Rectal smooth muscle tissue (tissue), 1 donor: ENCODE data around the gene CAB39.

Experiments used
- H3K27ac ChIP-seq: one replicate; pipeline ENCODE4 v1.7.0; 2013; ENCODE audit warnings: low read depth, low read length, inconsistent platforms
- H3K27me3 ChIP-seq: one replicate; pipeline ENCODE4 v1.7.0; 2013; ENCODE audit warnings: low read length; ENCODE audit not compliant: control insufficient read depth, insufficient read depth
- H3K36me3 ChIP-seq: one replicate; pipeline ENCODE4 v1.7.0; 2013; ENCODE audit warnings: low read length; ENCODE audit not compliant: control insufficient read depth, insufficient read depth
- H3K4me1 ChIP-seq: one replicate; pipeline ENCODE4 v1.7.0; 2013; ENCODE audit warnings: low read length; ENCODE audit not compliant: control insufficient read depth, insufficient read depth
- H3K4me3 ChIP-seq: one replicate; pipeline ENCODE4 v1.7.0; 2013; ENCODE audit warnings: low read length
- H3K9ac ChIP-seq: one replicate; pipeline ENCODE4 v1.7.0; 2013; ENCODE audit warnings: low read length

Gene CAB39

DNA sequence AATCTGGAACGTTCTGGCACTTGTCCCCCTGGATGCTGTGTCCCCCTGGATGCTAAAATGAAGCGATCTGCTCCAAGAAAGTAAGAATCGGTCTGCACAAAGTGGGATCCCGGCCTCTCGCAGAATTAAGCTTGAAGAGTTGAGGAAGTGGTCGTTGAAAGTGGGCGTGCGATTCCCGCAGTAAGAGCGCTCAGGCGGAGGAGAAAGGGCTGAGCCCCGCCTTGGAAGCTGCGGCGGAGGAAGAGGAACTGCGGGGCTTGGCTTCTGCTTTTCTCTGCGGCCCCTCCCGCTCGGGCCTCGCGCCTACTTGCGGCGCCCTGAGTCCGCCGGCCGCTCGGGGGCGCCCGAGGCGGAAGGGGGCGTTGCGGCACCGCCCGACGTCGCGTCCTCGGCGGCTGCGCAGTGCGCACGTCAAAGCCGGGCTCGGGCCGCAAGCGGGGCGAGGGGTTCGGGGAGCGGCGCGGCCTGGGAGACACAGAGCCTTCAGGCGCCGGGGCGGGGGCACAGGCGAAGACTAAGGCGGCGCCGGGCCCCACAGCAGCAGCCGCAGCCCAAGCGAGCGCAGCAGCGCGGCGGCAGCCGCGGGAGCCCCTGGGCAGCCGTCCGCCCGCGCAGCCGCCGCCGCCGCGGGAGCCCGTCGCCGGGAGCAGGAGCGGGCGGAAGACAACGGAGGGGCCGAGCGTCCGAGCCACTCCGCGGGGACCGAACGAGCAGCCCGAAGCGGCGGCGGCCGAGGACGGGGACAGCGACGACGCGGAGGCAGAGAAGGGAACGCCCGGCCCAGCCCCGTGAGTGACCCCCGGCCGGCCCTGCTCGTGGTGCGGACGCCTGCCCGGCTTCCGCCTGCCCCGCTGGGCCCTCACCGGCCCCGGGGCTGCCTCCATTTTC is at the start of gene CAB39:
CAB39 (plus strand) TSS at position 400 of the 888 bp plus-strand sequence. CDS start 47,160 bp downstream, outside the sequence.
- Histone ChIP-seq H3K36me3 (peaks cover 2% of the 10 kb centered on the region), H3K27ac (peak within 1 kb of the TSS; percentile 91), H3K9ac (peak within 1 kb of the TSS; percentile 83), H3K27me3 (no peaks in the 10 kb centered on the region), H3K4me1 (peaks cover 14% of the 10 kb centered on the region), H3K4me3 (peak within 1 kb of the TSS; percentile 95)

- Histone ChIP-seq H3K4me1 (no peaks in the 10 kb centered on the region), H3K9ac (no peak overlapping the region), H3K4me3 (no peak overlapping the region), H3K36me3 (no peaks in the 10 kb centered on the region), H3K27me3 (no peaks in the 10 kb centered on the region), H3K27ac (no peak overlapping the region)
Observed at GRCh38 chr2:230664128-230664527, 48.5 kb upstream of the CAB39 start.

DNA sequence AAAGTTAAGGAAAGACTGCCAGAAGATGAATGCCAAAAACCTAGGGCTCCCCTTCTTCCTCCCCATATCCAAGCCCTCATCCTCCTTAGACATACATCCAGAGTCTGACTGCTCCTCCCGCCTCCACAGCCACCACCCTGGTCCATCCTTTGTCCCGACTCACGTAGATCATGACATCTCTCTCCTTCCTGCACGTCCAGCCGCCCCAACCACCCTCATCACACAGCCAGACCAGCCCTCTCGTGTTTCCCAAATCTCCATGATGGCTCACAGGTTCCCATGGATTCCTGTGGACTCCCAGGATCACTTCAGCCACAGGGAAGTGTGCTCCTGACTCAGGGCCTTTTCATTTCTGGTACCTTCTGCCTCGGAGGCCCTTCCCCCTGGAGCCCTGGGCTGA is 47.8 kb upstream of the CAB39 start:
- Histone ChIP-seq H3K27ac (no peak overlapping the region), H3K27me3 (no peaks in the 10 kb centered on the region), H3K4me1 (no peaks in the 10 kb centered on the region)

GRCh38 chr2:230665263-230665691 is 47.4 kb upstream of the CAB39 start:
- H3K4me1 ChIP-seq = no peaks in the 10 kb centered on the region
- no peak overlapping the region for H3K4me3 ChIP-seq
- H3K27ac ChIP-seq = no peak overlapping the region
- no peaks in the 10 kb centered on the region for H3K36me3 ChIP-seq
- no peak overlapping the region for H3K9ac ChIP-seq
- no peaks in the 10 kb centered on the region for H3K27me3 ChIP-seq

More for the DNA sequence above, 47.8 kb upstream of the CAB39 start:
- Histone ChIP-seq H3K9ac (no peak overlapping the region), H3K4me3 (no peak overlapping the region), H3K36me3 (no peaks in the 10 kb centered on the region)

DNA sequence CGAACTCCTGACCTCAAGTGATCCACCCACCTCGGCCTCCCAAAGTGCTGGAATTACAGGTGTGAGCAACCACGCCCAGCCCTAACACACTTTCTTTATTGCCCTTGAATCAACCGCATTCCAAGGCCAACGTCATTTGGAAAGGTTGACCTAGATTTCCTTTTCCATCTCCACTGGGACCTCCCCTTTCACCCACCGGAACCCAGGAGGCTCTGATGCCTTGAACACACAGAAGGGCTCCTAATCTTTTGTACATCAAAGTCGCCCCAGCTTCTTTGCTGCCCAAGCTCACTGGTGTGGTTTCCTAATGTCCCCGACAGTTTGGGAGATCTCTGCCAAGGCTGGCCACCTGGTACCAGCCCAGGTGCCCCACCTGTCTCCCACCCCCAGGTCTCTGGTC is 46.2 kb upstream of the CAB39 start:
- no peaks in the 10 kb centered on the region for H3K27me3 ChIP-seq
- H3K36me3 ChIP-seq = no peaks in the 10 kb centered on the region
- no peak overlapping the region for H3K27ac ChIP-seq
- no peaks in the 10 kb centered on the region for H3K4me1 ChIP-seq
- H3K9ac ChIP-seq = no peak overlapping the region
- no peak overlapping the region for H3K4me3 ChIP-seq

DNA sequence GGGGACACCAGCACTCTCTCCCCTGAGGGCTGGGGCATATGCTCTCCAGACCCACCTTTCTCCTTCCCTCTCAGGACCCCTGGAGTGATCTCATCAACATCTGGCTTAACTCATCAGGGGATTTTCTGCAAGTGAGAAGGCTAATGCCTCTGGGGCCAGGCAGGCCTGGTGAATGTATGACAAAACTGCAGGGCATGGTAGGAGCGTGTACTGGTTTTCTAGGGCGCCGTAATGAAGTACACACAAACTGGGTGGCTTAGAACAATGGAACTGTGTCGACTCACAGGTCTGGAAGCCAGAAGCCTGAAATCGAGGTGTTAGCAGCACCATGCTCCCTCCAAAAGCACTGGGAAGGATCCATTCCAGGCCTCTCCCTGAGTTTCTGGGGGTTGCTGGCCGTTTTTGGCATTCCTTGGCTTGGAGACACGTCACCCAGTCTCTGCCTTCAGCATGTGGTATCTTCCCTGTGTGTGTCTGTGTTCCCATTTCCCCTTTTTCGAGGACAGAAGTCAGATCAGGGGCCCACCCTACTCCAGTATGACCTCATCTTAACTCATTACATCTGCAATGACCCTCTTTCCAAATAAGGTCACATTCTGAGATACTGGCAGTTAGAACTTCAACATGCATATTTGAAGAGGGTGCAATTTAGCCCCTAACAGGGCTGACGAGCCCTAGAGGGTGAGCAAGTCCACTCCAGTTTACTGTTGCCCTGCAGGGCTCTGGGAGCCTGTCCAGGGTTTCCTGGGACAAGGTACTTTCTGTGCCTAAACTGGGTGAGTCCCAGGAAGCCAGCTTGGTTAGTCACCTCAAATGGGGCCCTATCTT is 45.5 kb upstream of the CAB39 start:
- no peaks in the 10 kb centered on the region for H3K36me3 ChIP-seq
- H3K9ac ChIP-seq = no peak overlapping the region
- no peaks in the 10 kb centered on the region for H3K27me3 ChIP-seq
- H3K4me3 ChIP-seq = no peak overlapping the region
- no peak overlapping the region for H3K27ac ChIP-seq
- H3K4me1 ChIP-seq = no peaks in the 10 kb centered on the region

- Histone ChIP-seq H3K4me1 (no peaks in the 10 kb centered on the region), H3K27ac (no peak overlapping the region), H3K4me3 (no peak overlapping the region), H3K36me3 (no peaks in the 10 kb centered on the region), H3K27me3 (no peaks in the 10 kb centered on the region), H3K9ac (no peak overlapping the region)
Observed at GRCh38 chr2:230668184-230668938, 44.3 kb upstream of the CAB39 start.

- H3K9ac ChIP-seq = no peak overlapping the region
- no peak overlapping the region for H3K27ac ChIP-seq
- no peaks in the 10 kb centered on the region for H3K27me3 ChIP-seq
- H3K4me1 ChIP-seq = no peaks in the 10 kb centered on the region
- no peak overlapping the region for H3K4me3 ChIP-seq
- H3K36me3 ChIP-seq = no peaks in the 10 kb centered on the region
Observed at GRCh38 chr2:230668939-230669303, 43.7 kb upstream of the CAB39 start.

- H3K36me3 ChIP-seq = no peaks in the 10 kb centered on the region
- no peak overlapping the region for H3K9ac ChIP-seq
- H3K27me3 ChIP-seq = no peaks in the 10 kb centered on the region
- H3K27ac ChIP-seq = no peak overlapping the region
- H3K4me1 ChIP-seq = no peaks in the 10 kb centered on the region
- no peak overlapping the region for H3K4me3 ChIP-seq
Observed at GRCh38 chr2:230669386-230669950, 43.2 kb upstream of the CAB39 start.

GRCh38 chr2:230671117-230671516 is 41.5 kb upstream of the CAB39 start:
- Histone ChIP-seq H3K27me3 (no peaks in the 10 kb centered on the region), H3K4me1 (no peaks in the 10 kb centered on the region), H3K9ac (no peak overlapping the region), H3K4me3 (no peak overlapping the region), H3K27ac (no peak overlapping the region), H3K36me3 (no peaks in the 10 kb centered on the region)

- H3K9ac ChIP-seq = no peak overlapping the region
- no peak overlapping the region for H3K27ac ChIP-seq
- no peaks in the 10 kb centered on the region for H3K27me3 ChIP-seq
- no peaks in the 10 kb centered on the region for H3K4me1 ChIP-seq
- H3K36me3 ChIP-seq = no peaks in the 10 kb centered on the region
- no peak overlapping the region for H3K4me3 ChIP-seq
Observed at GRCh38 chr2:230672836-230673235, 39.8 kb upstream of the CAB39 start.

- Histone ChIP-seq H3K4me3 (no peak overlapping the region), H3K4me1 (no peaks in the 10 kb centered on the region), H3K27ac (no peak overlapping the region), H3K27me3 (no peaks in the 10 kb centered on the region), H3K9ac (no peak overlapping the region), H3K36me3 (no peaks in the 10 kb centered on the region)
Observed at GRCh38 chr2:230674401-230674800, 38.2 kb upstream of the CAB39 start.
